ENCODE data around the gene EBF3.

- TF ChIP-seq, protein P1, sequence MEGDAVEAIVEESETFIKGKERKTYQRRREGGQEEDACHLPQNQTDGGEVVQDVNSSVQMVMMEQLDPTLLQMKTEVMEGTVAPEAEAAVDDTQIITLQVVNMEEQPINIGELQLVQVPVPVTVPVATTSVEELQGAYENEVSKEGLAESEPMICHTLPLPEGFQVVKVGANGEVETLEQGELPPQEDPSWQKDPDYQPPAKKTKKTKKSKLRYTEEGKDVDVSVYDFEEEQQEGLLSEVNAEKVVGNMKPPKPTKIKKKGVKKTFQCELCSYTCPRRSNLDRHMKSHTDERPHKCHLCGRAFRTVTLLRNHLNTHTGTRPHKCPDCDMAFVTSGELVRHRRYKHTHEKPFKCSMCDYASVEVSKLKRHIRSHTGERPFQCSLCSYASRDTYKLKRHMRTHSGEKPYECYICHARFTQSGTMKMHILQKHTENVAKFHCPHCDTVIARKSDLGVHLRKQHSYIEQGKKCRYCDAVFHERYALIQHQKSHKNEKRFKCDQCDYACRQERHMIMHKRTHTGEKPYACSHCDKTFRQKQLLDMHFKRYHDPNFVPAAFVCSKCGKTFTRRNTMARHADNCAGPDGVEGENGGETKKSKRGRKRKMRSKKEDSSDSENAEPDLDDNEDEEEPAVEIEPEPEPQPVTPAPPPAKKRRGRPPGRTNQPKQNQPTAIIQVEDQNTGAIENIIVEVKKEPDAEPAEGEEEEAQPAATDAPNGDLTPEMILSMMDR (IDR thresholded peaks at IDR 0.05): peak in 4 of 6 experiments; percentile 23 to 69 (median 62)
- no peak for TF ChIP-seq POLR2A (IDR thresholded peaks at IDR 0.05)
These were observed 110.5 kb downstream of the EBF3 start for GRCh38 chr10:129853562-129853903.

All from Peyer's patch (tissue), 4 donors.